HG03432 (cell line): ENCODE data around the gene BIRC3.
"Not testable (repeated sequence)": the region's sequence is repeated elsewhere in the genome, so short reads cannot be mapped to it uniquely, and the experiment has no call there.

Experiments
- ATAC-seq: cut with Tn5 transposase; IDR thresholded peaks from one replicate; pipeline ENCODE4 v1.9.1; 2021; ENCODE audit warnings: mild to moderate bottlenecking, moderate library complexity; ENCODE audit not compliant: unreplicated experiment

Gene BIRC3

DNA sequence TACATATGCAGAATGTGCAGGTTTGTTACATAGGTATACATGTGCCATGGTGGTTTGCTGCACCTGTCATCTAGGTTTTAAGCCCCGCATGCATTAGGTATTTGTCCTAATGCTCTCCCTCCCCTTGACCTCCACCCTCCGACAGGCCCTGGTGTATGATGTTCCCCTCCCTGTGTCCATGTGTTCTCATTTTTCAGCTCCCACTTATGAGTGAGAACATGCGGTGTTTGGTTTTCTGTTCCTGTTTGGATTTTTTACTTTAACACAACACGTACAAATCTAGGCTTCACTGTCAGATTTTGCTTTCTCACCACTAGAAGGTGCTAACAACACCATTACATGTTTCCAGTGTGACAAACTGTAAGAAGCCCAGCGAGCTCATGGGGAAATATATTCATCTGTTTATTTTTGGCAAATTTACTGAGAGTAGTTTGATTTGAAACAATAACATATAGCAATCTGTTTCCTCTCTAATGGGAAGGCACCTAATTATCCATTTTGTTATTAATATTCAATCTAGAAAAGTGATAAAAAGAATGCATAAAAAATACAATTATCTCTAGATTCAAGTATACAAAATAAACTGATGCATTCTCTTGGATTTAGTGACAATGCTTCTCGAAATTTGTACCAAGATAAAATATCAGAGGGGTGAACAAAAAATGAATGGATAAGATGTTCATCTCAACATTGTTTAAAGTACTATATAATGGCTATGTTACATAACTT lies 23.2 kb upstream of the BIRC3 start:
- ATAC-seq, result peak; percentile 93

DNA sequence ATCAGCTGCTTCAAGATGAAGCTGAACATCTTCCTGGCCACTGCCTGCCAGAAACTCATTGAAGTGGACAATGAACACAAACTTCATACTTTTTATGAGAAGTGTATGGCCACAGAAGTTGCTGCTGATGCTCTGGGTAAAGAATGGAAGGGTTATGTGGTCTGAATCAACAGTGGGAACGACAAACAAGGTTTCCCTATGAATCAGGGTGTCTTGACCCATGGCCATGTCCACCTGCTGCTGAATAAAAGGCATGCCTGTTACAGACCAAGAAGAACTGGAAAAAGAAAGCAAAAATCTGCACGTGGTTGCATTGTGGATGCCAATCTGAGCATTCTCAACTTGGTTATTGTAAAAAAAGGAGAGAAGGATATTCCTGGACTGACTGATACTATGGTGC lies 22.2 kb upstream of the BIRC3 start:
- ATAC-seq, result peak; percentile 42

DNA sequence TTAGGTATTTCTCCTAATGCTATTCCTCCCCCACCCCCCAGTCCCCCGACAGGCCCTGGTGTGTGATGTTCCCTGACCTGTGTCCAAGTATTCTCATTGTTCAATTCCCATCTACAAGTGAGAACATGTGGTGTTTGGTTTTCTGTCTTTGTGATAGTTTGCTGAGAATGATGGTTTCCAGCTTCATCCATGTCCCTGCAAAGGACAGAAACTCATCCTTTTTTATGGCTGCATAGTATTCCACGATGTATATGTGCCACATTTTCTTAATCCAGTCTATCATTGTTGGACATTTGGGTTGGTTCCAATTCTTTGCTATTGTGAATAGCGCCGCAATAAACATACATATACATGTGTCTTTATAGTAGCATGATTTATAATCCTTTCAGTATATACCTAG lies 20.5 kb upstream of the BIRC3 start:
- ATAC-seq, result not testable (repeated sequence)

DNA sequence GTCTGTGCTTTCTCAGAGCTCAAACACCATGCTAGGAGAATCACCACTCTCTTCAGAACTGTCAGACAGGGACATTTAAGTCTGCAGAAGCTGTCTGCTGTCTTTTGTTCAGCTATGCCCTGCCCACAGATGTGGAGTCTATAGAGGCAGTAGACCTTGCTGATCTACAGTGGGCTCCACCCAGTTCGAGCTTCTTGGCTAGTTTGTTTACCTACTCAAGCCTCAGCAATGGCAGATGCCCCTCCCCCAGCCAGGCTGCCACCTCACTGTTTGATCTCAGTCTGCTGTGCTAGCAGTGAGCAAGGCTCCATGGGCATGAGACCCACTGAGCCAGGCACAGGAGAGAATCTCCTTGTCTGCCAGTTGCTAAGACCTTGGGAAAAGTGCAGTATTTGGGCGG lies 16.4 kb upstream of the BIRC3 start:
- not testable (repeated sequence) for ATAC-seq

DNA sequence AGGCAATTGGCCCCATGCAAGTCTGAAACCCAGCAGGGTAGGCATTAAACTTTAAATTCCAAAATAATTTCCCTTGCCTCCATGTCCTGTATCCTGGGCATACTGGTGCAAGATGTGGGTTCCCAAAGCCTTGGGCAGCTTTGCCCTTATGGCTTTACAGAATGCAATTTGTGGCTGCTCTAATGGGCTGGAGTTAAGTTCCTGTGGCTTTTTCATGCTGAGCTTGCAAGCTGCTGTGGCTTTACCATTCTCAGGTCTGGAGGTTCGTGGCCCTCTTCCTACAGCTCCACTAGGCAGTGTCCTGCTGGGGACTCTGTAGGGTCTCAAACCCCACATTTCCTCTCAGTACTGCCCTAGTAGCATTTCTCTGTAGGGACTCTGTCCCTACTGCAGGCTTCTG lies 15.0 kb upstream of the BIRC3 start:
- ATAC-seq, result no peak

DNA sequence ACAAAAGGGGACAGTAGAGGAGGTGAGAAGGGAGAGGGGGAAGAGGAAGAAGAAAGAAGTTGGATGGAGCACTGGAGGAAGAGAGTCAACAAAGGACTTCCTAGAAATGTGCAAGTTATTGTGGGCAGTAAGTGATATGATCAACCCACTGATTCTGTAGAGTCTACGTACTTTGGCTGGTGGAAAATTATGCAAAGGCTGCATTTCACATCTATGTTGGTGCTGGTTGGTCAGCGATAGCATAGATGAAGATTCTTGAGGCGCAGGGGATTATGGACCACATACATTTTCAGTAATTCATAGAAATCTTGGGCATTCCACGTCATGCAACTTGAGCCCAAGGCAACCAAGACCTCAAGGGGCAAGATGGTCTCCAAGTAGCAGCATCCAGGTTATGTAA lies 12.6 kb upstream of the BIRC3 start:
- ATAC-seq, result no peak

DNA sequence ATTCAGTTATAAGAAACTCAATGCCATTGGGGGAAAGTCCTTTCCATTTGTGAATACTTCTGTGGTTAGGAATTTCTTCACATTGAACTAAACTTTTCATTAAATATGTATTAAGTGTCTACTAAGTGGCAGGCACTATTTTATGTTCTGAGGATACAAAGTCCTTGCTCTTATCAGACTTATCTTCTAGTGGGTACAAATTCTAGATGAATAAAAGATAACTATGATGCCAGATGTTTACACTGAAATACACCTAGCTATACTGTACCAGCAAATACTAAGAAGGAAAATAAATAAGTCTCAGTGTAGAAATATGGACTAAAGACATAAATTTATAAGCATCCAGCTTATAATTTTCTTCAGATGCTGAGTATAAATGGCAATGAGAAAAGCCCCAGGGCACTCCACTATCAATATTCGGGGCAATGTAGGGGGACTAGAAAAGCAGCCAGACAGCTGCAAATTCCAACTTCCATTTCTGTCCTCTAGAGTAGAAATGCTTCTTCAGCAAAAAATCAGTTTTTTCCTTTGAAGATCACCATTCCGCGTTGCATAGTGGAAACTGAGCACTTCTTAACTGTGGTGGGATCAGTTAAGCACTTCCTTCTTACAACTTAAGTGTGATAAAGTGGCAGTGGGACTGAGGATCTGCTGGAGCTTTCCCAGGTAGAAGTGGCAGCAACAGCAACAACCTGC lies 11.8 kb upstream of the BIRC3 start:
- ATAC-seq, result no peak

DNA sequence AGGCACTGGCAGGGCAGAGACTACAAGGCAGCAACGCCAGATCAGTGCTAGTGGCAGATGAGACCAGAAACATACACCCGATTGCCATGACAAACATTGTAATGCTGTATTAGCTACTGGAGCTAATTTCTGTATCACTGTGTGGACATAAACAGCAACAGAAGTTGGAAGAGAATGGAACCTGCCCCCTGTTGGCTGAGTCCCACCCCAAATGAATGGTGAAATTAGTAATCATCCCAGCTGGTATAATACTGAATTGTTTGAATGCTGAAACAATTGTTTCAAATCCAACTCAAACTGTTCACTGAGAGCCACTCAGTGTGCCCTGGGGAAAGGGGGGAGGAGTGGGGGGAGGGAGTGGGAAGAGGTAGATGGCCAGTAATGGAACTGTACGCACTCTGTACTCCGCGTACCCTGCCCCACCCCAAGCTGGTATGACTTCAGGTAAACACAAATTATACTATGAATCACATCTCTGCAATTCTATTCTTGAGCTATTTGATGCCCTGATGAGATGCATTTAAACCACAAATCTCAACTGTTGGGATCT lies 11.2 kb upstream of the BIRC3 start:
- ATAC-seq, result no peak

DNA sequence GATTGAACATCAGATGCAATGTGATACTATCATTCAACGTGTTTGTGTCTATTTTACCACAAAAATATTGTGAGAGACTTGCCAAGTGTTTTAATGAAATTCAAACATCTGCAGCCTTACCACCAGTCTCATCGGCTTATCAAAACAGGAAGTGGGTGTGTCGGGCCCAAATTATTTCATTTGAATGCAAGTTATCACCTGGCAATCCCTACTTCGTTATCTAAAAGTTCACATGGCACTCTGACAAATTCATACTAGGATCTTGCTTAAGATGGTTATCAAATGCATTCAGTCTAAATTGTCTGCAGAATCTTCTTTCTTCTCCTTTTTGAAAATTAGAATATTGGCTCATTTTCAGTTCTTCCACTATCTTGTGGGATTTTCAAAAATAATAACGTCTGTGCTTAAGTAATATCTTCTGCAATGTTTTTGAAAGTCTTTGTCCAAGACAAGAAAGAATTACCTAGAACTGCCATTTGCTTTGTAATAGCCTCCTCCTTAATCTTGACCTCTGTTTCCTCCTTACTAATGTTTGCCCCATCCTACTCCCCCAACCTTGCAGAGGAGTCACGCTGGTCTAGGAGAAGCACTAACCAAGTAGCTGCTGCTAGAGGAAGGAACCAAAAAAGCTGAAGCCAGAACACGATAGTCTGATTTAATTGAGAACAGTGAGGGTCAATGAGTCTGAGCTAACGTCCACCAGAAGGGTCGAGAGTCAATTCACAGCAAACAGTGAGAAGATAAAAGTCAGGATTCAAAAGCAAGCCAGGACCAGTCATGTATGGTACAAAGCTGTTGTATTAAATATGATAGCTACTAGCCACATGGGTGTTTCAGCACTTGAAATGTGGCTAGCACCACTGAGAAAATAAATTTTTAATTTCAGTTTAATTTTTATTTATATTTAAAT lies 10.2 kb upstream of the BIRC3 start:
- ATAC-seq, result no peak

DNA sequence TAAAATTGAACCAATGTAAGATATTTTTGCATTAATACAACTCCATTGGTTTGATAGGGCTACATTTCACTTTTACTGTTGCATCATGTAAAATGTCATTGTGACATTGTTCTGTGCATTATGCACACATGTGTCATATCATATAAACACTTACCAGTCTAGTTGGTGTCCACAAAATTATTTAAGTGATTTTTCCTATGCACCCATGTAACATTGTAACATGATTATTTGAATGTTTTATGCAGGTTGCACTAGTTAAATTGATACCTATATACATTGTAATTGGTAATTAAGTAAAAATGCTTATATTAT lies 9.6 kb upstream of the BIRC3 start:
- no peak for ATAC-seq

DNA sequence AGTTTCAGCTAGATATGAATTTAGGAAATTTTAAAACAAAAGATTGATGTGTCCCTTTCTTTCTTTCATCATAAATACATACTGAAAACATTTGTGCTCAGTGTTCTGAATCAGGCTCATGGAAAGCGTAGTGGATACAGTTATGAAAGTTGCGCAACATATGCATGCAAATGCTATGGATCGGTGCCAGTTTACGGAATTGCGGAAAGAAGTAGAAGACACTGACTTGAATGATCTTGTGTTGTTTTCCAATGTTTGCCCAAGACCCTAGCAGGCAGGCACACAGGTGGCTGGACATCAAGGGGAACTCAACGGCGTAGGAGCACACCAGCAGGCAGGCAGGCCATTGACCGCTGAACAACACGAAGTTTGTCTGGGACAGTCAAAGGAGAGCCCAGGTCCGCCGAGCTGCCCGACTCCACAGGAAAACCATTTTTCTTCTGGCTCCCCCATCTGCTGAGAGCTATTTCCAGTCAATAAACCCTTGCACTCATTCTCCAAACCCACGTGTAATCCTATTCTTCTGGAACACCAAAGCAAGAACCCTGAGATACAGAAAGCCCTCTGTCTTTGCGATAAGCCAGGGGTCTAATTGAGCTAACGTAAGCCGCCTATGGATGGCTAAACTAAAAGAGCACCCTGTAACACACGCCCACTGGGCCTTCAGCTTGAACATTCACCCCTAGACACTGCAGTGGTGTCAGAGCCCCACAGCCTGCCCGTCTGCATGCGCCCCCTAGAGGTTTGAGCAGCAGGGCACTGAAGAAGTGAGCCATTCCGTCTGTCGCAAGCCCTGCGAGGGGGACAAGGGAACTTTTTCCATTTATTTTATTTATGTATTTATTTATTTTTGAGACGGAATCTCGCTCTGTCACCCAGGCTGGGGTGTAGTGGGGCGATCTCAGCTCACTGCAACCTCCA lies 7.4 kb upstream of the BIRC3 start:
- no peak for ATAC-seq

DNA sequence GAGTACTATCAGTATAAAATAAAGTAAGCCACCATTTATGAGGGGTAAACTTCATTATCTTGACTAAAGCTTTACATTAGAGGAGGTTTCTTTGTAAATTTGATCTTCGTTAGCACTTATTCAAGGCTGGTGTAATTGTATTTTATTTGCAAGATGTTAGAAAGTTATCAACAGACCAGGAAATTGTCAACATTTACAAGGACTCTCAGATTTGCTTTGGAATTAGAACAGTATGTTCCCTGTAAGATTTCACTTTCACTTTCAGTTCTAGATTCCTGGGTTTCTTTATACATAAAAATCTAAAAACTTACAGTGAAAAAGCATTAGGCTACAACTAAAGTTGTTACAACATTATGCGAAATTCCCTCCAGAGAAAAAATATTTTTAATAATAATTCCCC lies 4.6 kb upstream of the BIRC3 start:
- ATAC-seq, result no peak

DNA sequence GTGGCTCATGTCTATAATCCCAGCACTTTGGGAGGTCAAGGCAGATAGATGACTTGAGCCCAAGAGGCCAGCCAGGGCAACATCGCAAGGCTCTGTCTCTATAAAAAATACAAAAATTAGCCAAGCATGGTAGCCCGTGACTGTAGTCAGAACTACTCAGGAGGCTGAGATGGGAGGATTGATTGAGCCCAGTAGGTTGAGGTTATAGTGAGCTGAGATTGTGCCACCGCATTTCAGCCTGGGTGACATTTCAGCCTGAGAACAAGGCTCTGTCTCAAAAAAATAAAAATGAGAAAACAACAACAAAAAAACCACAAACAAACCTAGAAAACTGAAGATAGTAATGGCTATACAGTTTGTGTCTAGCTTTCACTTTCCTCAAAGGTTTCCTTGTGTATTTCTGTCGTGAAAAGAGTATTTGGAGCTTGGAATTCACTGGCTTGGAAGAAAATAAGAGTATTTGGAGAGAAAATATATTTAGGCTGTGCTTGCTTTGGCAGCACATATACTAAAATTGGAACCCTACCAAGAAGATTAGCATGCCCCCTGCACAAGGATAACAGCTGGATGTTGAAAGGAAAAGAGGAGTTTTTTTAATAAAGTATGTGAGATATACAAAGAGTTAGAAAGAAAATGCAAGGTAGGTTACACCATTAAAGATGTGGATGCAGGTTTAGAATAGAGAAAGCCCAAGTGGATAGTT lies 3.9 kb upstream of the BIRC3 start:
- ATAC-seq, result no peak

DNA sequence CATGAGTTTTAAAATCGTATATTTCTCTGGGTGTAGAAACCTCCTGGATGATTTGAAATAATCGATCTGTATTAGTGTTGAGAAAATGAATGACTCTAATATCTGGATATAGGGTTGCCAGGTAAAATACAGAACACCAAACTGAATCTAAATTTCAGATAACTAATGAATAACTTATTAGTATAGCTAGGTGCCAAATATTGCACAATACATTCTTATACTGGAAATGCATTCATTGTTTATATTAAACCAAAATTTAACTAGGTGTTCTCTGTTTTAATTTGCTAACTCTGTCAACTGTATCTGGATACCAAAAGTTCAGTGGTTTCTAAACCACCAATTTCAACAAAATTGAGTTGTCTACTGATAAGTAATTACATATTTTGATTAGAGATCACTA lies 2.5 kb upstream of the BIRC3 start:
- no peak for ATAC-seq

DNA sequence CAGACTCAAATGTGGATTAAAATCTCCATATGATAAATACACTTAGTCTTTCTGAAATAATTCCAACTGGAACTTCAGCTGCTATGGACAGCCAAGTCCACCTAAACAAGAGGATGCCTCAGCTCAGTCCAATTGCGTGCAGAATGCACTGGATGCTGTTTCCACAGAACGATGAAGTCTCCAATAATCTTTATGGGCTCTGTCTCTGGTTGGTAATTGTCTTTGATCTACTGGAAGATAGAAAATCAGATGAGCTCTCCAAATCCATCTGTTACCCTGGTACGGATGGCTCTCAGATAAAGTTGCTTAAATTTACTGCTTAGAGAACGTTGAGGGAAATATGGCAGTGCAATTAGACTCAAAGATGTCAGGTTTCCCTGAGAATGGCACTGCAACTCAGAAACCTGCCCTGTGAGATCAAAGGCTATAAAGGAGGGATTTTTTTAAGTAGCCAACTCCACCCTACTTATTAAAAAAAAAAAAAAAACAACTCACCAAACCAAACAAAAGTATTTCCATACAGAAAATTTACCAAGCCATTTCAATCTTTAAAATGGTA lies 859 bp upstream of the BIRC3 start:
- no peak for ATAC-seq

DNA sequence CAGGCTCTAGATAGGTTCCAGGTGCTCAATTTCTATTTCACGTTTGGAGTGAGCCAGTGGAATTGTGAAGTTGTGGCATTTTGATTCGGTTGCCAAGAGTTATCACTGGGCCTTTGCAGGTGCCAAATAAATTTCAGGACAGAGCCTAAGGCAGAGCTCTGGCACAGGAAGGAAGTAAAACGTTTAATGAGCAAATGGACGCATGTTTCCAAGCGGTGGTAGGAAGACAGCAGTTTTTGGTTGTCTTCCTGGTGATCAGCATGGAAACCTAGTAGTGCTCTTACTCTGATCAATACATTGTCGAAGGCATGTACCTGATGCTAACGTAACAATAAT lies 452 bp downstream of the BIRC3 start:
- no peak for ATAC-seq

DNA sequence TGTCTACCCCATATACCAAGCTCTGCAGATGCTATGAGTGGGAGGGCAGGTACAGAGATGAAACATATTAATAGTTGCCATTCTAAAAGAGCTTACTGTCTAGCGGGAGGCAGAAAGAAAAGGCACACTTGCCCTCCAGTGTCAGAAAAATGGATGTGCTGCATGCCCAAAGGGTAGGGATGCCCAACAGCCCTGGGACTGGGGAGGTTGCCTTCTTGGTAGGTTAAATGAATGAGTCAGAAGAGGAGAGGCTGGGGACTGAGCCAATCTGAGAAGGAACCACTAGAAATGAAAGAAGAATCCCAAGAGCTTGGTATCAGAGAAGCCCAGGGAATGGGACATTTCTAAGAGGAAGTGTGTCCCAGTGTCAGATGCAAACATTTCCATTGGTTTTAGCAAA lies 1.2 kb downstream of the BIRC3 start:
- ATAC-seq, result peak; percentile 13

DNA sequence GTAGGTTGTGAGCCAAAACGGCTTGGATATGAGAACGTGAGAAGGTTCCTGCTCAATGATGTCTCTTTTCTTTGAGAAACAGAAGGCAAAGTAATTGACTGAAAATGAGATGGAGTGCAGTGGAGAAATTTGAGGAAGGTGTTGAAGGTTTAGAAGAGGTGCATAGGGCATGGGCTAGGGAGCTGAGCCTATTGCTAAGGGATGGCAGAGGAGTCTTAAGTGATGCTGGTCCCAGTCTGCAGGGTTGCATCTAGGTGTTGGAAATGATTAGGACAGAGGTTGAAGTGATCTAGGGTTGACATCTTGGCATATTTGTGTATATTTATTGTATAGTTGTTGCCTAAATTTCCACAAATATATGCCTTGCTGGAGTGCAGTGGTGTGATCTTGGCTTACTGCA lies 2.3 kb downstream of the BIRC3 start:
- no peak for ATAC-seq

DNA sequence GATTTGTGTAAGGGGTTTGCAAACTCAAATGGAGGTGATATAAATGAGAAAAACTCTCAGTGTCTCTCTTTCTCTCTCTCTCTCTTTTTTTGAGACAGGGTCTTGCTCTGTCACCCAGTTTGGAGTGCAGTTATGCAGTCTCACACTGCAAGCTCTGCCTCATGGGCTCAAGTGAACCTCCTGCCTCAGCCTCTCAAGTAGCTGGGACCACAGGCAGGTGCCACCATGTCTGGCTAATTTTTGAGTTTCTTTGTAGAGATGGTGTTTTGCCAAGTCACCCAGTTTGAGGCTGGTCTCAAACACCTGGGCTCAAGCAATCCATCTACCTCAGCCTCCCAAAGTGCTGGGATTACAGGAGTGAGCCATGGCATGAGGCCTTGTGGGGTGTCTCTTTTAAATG lies 2.9 kb downstream of the BIRC3 start:
- no peak for ATAC-seq

DNA sequence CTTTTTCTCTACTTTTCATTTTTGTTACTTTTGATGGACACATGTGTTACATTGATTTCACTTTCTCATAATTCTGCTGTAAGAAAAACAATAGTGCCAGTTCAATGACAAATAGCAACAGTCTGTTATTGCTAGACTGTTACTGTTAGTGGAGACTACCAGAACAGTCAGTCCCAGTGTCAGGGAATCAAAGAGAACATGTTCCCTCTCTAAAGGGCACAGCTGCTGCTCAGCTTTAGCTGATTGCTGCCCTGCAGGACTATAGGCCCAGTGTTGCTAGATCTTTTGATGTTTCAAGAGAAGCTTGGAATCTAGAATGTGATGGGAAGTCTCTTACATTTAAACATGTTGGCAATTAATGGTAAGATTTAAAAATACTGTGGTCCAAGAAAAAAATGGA lies 3.4 kb downstream of the BIRC3 start:
- ATAC-seq, result no peak
